ENCODE data around the gene MYO18A.

Gene MYO18A

DNA sequence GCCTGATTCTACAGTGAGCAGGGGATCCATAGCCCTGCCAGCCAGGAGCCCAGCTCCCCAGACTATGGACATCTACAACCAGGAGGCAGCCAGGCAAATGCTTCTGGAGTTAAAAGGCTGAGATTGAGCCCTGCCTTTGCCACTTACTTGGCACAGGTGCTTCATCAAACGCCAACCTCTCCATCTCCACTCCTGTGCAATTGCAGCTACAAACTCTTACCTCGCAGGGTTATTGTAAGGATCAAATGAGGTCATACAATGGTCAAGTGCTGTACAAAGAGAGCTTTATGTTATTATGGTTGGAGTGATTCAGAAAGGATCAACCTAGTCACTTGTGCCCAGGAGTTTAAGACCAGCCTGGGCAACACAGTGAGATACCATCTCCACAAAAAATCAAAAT is 9.8 kb upstream of the MYO18A start:
- TF ChIP-seq, protein P1, sequence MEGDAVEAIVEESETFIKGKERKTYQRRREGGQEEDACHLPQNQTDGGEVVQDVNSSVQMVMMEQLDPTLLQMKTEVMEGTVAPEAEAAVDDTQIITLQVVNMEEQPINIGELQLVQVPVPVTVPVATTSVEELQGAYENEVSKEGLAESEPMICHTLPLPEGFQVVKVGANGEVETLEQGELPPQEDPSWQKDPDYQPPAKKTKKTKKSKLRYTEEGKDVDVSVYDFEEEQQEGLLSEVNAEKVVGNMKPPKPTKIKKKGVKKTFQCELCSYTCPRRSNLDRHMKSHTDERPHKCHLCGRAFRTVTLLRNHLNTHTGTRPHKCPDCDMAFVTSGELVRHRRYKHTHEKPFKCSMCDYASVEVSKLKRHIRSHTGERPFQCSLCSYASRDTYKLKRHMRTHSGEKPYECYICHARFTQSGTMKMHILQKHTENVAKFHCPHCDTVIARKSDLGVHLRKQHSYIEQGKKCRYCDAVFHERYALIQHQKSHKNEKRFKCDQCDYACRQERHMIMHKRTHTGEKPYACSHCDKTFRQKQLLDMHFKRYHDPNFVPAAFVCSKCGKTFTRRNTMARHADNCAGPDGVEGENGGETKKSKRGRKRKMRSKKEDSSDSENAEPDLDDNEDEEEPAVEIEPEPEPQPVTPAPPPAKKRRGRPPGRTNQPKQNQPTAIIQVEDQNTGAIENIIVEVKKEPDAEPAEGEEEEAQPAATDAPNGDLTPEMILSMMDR (IDR thresholded peaks at IDR 0.05; ENCODE audit: low read depth, low read length, missing control alignments), result no peak
- in situ Hi-C loops (cut with HindIII; ENCODE audit: low pct_ligation_motif_present, low sequenced_read_pairs), result no loop called here
- DNase-seq, result no peak
- Histone ChIP-seq H3K27me3 (replicated peaks) (no peaks in the 10 kb centered on the region), H3K36me3 (replicated peaks) (no peaks in the 10 kb centered on the region), H3K4me3 (ENCODE audit: low read depth, low read length) (no peak overlapping the region), H3K27ac (no peak overlapping the region)

DNA sequence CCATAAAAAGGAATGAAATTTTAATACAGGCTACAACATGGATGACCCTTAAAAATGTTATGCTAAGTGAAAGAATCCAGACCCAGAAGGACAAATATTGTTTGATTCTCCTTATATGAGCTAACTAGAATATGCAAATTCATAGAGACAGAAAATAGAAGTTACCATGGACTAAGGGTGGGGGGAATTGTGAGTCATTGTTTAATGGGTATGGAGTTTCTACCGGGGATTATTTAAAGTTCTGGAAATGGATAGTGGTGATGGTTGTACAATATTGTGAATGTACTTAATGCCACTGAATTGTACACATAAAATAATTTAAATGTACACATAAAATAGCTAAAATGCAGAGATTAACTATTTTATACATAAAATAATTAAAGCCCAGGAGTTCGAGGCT is 9.2 kb upstream of the MYO18A start:
- H3K36me3 ChIP-seq (replicated peaks), result no peaks in the 10 kb centered on the region
- in situ Hi-C loops (cut with HindIII; ENCODE audit: low pct_ligation_motif_present, low sequenced_read_pairs), result no loop called here
- H3K4me3 ChIP-seq (ENCODE audit: low read depth, low read length), result no peak overlapping the region
- no peaks in the 10 kb centered on the region for H3K27me3 ChIP-seq (replicated peaks)
- TF ChIP-seq, protein P1 (IDR thresholded peaks at IDR 0.05; ENCODE audit: low read depth, low read length, missing control alignments), result no peak
- H3K27ac ChIP-seq, result no peak overlapping the region
- DNase-seq, result no peak

DNA sequence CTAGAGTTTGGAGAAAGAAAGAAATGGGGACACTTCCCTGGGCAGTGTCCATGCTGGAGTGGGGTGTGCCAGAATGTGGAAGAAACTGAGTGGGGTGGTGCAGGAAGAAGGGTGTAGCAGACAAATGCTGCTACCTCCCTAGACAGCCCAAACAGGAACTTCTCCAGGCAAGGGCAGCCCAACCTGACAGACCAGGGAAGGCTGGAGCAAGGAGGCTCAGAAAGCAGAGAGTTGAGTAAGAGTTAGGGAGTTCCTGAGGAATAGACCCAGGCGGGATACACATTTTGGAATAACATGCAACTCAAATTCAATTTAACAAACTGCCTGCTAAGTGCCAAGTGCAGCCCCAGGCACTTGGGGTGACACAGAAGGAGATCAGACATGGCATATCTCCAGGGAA is 1.0 kb upstream of the MYO18A start:
- in situ Hi-C loops (cut with HindIII; ENCODE audit: low pct_ligation_motif_present, low sequenced_read_pairs), result no loop called here
- DNase-seq, result no peak
- no peaks in the 10 kb centered on the region for H3K27me3 ChIP-seq (replicated peaks)
- TF ChIP-seq, protein P1 (IDR thresholded peaks at IDR 0.05; ENCODE audit: low read depth, low read length, missing control alignments), result no peak
- no peaks in the 10 kb centered on the region for H3K36me3 ChIP-seq (replicated peaks)
- H3K27ac ChIP-seq, result no peak overlapping the region
- H3K4me3 ChIP-seq (ENCODE audit: low read depth, low read length), result no peak overlapping the region

DNA sequence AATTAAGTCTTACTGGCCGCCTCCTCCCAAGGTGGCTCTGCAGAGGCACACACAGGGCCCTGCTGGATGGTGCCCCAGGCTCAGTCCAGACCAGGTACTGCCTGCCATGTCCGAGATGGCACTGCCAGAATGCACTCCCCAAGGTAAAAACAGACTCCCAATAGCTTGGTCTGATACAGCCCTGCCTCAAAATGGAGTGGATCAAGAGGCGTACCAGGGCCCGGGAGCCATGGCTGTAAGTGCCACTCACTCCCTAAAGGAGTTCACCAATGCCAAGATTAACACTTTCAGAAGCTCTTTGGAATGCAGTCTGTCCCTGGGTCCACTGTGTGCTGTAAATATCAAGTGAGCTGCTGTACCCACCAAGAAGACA is 576 bp upstream of the MYO18A start:
- Histone ChIP-seq H3K36me3 (replicated peaks) (no peaks in the 10 kb centered on the region), H3K27ac (no peak overlapping the region), H3K4me3 (ENCODE audit: low read depth, low read length) (peak overlapping the region; percentile 54), H3K27me3 (replicated peaks) (no peaks in the 10 kb centered on the region)
- DNase-seq, result no peak
- TF ChIP-seq, protein P1 (IDR thresholded peaks at IDR 0.05; ENCODE audit: low read depth, low read length, missing control alignments), result no peak
- in situ Hi-C loops (cut with HindIII; ENCODE audit: low pct_ligation_motif_present, low sequenced_read_pairs), result no loop called here

DNA sequence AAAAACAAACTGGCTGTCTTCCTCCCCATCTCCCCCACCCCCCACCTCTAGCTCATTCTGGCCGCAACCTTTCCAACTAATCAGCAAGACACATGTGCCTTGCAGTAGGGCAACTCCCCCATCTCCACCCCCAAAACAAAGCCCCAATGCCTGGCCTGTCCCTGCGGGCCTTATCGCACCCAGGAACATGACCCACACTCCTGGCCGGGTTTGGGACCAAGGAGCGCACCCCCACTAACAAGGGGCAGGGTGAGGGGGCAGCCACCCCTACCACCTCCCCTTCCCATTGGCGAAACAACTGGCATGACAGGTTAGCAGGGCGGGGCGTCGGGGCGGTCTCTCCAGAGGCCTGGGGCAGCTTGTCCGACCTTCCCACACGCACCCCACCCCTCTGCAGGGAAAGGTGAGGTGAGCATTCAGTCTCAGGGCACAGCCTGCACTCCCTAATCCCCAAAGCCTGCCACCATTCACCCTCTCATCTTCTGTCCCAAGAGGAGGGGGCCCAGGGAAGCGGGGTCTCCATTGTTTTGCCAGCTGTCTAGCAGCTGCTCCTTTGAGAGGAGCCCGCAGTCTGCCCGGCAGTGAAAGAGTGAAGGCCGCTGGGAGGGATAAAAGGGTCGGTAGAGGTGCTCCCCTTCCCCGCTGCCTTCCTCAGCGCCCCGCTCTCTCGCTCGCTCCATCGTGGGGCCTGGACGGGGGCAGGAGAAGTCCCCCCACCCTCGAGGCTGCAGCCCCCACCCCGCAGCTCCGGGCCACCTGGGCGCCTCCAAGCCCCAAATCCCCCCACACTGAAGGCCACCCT is 765 bp downstream of the MYO18A start:
- in situ Hi-C loops (cut with HindIII; ENCODE audit: low pct_ligation_motif_present, low sequenced_read_pairs), result no loop called here
- Histone ChIP-seq H3K27me3 (replicated peaks) (no peaks in the 10 kb centered on the region), H3K27ac (no peak overlapping the region), H3K4me3 (ENCODE audit: low read depth, low read length) (peak overlapping the region; percentile 54), H3K36me3 (replicated peaks) (no peaks in the 10 kb centered on the region)
- no peak for DNase-seq
- TF ChIP-seq, protein P1 (IDR thresholded peaks at IDR 0.05; ENCODE audit: low read depth, low read length, missing control alignments), result no peak

DNA sequence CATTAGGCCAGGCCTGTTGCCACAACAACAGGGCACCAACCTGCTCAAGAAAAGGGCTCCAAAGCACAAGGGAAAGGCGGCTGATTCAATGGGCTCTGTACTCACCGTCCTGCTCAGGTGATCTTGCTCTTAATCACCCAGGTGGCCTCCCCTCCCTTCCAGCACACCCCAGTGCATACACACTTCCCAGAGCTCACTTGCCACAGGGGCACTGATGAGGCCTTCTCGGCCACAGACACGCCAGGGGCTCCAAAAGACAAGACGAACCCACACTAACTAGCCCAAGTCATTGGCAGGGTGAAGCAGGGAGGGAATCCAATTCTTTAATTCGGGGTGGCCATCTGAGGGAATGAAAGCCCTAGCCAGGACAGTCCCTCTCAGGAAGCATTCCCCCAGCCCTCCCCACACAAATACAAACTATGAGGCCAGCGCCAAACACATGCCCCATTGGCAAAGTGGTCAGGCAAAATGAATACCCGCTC is 1.4 kb downstream of the MYO18A start:
- no peak for DNase-seq
- H3K27me3 ChIP-seq (replicated peaks), result no peaks in the 10 kb centered on the region
- in situ Hi-C loops (cut with HindIII; ENCODE audit: low pct_ligation_motif_present, low sequenced_read_pairs), result no loop called here
- no peaks in the 10 kb centered on the region for H3K36me3 ChIP-seq (replicated peaks)
- H3K27ac ChIP-seq, result no peak overlapping the region
- H3K4me3 ChIP-seq (ENCODE audit: low read depth, low read length), result no peak overlapping the region
- TF ChIP-seq, protein P1 (IDR thresholded peaks at IDR 0.05; ENCODE audit: low read depth, low read length, missing control alignments), result no peak
